ENCODE measurements around the gene FMNL3. TPM values are rescaled to one million over a fixed set of nuclear protein-coding genes. Genes with fewer than 3 reads are reported as not detected.
"Not testable (repeated sequence)": the region's sequence is repeated elsewhere in the genome, so short reads cannot be mapped to it uniquely, and the experiment has no call there.

Gene FMNL3
- total RNA-seq, 1 donor from 2014 or later: 70.0 TPM

- DNase-seq (ENCODE audit: low read depth in 2 of 2): no peak
Observed at GRCh38 chr12:49609059-49609874, 97.9 kb downstream of the FMNL3 start.

- not testable (repeated sequence) for DNase-seq (ENCODE audit: low read depth in 2 of 2)
Observed at GRCh38 chr12:49605539-49605938, 101.7 kb downstream of the FMNL3 start, which contains the start of gene FAM186B. FAM186B (minus strand) TSS chr12:49605639; CDS start chr12:49605477, 162 bp downstream.

- DNase-seq (ENCODE audit: low read depth in 2 of 2): no peak
Observed at GRCh38 chr12:49604856-49605255, 102.3 kb downstream of the FMNL3 start.

DNA sequence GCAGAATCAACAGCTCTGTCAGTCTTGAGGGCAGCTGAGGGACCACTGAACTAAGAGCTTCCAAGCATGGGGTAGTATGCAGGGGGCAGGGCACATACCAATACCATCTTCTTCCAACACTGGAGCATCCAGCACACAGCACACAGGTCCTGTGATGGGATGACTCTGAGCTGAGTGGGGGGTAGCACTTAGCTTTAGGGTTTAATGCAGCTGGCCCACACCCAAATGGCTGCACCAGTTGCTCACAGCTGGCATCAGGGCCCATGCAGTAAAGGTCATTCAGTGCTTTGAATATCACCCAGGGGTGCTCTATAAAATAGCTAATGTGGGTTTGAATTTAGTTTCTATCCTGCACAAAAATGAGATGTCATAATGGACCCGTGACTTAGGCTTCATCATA, 103.5 kb downstream of the FMNL3 start:
- DNase-seq (ENCODE audit: low read depth in 2 of 2): no peak

DNA sequence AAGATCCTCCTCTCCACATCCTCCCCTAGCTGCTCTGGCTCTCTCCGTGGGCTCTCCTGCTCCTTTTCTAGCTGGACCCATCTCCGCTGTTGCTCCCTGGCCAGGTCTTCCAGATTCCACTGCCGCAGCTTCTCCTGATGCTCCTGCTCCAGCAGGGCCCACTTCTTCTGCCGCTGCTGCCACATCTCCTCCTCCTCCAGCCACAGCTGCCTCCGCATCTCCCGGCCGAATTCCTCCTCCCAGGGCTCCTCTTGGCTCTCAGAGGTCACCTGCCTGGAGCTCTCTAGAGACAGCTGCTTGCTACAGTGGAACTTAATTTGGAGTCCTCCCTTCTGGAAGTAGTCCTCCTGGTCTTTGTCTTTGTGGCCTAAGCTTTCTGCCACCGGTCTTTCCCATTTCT, 107.2 kb downstream of the FMNL3 start:
- no peak for DNase-seq (ENCODE audit: low read depth in 2 of 2)

DNA sequence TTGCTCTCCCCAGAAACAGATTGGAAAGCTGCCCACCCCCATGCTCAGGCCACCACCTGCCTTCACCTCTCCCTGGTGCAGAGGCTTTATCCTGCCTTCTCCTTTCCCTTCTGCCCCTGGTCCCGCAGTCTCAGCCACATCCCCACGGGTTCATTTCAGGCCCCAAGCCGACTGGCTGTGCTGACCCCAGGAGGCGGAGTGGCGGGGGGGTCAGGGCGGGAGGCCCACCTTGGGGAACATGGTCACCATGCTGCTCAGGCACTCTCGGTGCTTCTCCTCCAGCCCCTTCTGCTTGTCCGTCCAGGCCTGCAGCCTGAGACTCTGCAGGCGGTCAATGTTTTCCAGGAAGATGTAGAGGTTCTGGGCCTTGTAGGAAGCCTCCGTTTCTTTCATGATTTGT, 108.7 kb downstream of the FMNL3 start:
- no peak for DNase-seq (ENCODE audit: low read depth in 2 of 2)

GRCh38 chr12:49588721-49589516, 118.3 kb downstream of the FMNL3 start:
- DNase-seq (ENCODE audit: low read depth in 2 of 2): no peak

DNA sequence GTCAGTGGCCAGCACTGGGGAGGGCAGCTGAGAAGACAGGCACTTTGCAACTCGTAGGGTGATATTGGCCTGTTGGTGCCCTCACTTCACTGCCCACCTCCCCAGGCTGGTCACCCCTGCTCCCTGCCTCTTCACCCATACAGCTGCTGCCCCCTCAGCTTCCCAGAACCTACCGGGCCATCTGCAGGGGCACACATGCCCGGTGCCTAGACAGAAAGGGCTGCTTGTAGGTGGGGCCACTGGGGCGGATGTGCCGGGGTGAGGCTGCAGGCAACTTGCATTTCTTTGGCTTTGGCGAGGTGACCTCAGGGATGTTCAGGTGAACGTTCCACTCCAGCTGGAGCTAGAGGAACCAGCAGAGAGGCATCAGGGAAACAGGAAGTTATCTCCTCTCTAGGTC, 118.9 kb downstream of the FMNL3 start:
- DNase-seq (ENCODE audit: low read depth in 2 of 2): no peak

DNA sequence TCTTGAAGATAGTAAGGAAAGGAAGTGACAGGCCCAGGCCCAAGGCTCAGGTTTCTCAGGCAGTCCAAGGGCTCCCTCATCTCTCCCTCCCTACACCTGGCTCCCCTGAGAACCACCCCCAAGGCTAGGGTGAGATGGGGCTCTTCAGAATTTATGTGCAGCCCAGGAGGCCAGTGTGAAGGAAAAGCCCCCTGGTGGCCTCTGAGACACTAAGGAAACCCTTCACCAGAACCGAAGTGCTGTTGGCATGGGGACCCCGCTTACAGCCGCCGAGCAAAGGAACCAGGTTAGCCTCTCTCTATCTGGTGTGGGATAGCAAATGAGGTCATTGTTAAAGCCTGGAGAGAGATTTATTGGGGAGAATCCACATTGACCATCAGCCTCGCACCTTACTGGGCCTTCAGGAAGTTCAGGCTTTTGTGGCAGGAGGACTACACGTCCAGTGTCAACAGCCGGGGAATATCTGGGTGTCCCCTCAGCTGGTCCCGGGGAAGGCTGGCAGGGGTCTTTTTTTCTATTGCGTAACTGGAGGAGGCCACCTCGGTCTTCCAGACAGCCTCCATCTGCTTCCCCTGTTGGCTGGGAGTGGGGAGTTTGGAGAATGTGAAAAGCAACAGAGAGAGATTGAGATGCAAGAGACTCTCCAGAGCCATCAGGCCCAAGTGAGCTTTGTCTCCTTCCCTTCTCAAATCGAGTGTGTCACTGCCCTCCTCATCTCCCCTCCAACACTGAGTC, 119.9 kb downstream of the FMNL3 start:
- no peak for DNase-seq (ENCODE audit: low read depth in 2 of 2)

Other genes starting within 250 kb of the FMNL3 start
- gene KCNH3, start 168.4 kb downstream of the FMNL3 start, total RNA-seq: under 0.01 and 0.13 TPM in 2 replicates
- 48.5 and 52.7 TPM in 2 replicates for gene MCRS1, start 139.3 kb downstream of the FMNL3 start, total RNA-seq
- 0.13 TPM in 2 replicates for gene FAM186B, start 101.8 kb downstream of the FMNL3 start, total RNA-seq
- 1.5 and 1.8 TPM in 2 replicates for gene PRPF40B, start 83.8 kb downstream of the FMNL3 start, total RNA-seq
- 272 and 419 TPM in 2 replicates for gene TMBIM6, start 34.2 kb upstream of the FMNL3 start, total RNA-seq
- gene NCKAP5L, start 121.0 kb upstream of the FMNL3 start, total RNA-seq: 5.5 and 7.8 TPM in 2 replicates
- 1.8 and 3.2 TPM in 2 replicates for gene BCDIN3D, start 135.7 kb upstream of the FMNL3 start, total RNA-seq
- not detected in 2 replicates for gene FAIM2, start 196.5 kb upstream of the FMNL3 start, total RNA-seq
- not detected in 2 replicates for gene AQP2, start 243.3 kb upstream of the FMNL3 start, total RNA-seq

All from dermis microvascular lymphatic vessel endothelial cell (primary cell).